ENCODE measurements around the gene CRY1. TPM values are rescaled to one million over a fixed set of nuclear protein-coding genes. Genes with fewer than 3 reads are reported as not detected.
"Not testable (repeated sequence)": the region's sequence is repeated elsewhere in the genome, so short reads cannot be mapped to it uniquely, and the experiment has no call there.

CRY1 gene
- total RNA-seq, 2 donors from 2014 or later = 17.4 to 31.0 TPM

DNA sequence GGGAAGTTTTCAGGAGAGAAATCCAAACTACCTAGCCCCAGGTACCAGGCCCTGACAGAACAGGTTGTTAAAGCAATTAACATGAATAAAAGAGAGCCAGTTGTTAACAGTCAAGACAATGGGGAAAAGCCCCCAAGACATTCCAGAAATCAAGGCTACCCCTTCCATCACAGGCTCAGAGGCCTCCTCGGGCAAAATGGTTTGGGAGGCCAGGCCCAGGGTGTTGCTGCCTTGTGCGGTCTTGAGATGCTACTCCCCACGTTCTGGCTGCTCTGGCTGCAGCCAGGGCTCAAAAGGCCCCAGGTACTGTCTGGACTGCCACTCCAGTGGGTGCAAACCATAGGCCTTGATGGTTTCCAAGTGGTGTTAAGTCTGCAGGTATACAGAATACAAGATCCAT, 7.0 kb downstream of the CRY1 start:
- intact Hi-C loops (cut with DNase I) = no loop called here
- DNase-seq (ENCODE audit: low spot score) = no peak

DNA sequence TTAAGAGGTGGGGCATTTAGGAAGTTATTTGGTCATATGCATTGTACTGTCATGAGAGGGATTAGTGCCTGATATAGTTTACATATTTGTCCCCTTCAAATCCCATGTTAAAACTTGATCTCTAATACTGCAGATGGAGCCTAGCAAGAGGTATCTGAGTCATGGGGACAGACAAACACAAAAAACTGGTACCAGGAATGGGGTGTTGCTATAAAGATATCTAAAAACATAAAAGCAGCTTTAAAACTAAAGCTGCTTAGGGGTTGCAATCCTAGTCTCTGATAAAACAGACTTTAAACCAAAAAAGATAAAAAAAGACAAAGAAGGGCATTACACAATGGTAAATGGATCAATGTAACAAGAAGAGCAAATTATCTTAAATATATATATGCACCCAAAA, 11.6 kb downstream of the CRY1 start:
- intact Hi-C loops (cut with DNase I) = no loop called here
- DNase-seq (ENCODE audit: low spot score) = no peak

- no peak for DNase-seq (ENCODE audit: low spot score)
- intact Hi-C loops (cut with DNase I) = no loop called here
Observed at GRCh38 chr12:107080299-107080698, 13.1 kb downstream of the CRY1 start.

DNA sequence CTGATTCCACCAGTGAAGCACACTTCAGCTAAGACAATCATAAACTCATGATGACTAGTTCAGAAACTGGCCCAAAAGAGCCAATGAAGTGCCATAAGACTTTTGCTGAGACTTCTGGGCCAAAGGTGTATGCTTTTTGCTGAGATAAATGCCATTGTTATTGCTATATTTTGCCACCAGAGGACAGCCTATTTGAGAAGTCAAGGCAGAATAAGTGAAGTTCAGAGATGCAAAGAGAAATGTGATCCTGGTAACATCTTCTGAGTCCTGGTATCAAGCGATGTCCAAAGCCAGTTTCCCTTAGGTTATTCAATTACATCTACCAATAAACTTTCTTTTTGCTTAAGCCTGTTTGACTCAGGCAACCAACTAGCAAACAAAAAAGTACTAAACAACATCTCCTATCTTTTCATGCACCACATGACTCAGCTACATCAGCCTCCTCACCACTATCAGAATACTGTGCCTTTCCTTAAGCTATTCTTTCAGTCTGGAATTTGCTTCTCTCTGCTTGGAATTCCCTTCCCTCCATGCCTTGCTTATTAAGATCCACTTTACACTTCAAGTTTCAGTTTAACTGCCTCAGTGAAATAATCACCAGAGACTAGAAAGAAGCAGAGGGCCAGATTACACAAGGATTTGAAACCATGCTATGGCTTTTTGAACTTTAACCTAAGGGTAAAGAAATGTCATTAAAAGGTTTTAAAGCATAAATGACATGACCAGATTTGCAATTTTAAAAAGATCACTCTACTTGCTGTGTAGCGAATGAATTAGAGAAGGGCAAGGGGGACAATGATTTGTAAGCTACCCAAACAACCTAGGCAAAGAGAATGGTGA, 14.0 kb downstream of the CRY1 start:
- intact Hi-C loops (cut with DNase I) = no loop called here
- no peak for DNase-seq (ENCODE audit: low spot score)

DNA sequence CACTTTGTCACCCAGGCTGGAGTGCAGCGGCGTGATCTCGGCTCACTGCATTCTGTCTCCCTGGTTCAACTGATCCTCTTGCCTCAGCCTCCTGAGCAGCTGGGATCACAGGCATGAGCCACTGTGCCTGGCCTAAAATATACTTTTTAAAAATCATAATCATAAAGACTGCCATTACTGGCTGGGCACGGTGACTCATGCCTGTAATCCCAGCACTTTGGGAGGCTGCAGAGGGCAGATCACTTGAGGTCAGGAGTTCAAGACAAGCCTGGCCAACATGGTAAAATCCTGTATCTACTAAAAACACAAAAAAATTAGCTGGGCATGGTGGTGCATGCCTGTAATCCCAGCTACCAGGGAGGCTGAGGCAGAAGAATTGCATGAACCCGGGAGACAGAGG, 20.1 kb downstream of the CRY1 start:
- DNase-seq (ENCODE audit: low spot score); intact Hi-C loops (cut with DNase I): not testable (repeated sequence)

DNA sequence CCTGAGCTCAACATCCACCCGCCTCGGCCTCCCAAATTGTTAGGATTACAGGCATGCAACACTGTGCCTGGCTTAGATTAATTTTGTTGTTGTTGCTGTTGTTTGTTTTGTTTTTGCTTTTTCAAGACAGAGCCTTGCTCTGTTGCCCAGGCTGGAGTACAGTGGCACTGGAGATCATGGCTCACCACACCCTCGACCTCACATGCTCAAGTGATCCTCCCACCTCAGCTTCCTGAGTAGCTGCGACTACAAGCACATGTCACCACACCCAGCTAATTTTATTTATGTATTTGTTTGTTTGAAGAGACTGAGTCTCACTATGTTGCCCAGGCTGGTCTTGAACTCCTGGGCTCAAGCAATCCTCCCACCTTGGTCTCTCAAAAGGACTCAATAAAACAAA, 26.7 kb downstream of the CRY1 start:
- DNase-seq (ENCODE audit: low spot score) = no peak
- intact Hi-C loops (cut with DNase I) = no loop called here

DNA sequence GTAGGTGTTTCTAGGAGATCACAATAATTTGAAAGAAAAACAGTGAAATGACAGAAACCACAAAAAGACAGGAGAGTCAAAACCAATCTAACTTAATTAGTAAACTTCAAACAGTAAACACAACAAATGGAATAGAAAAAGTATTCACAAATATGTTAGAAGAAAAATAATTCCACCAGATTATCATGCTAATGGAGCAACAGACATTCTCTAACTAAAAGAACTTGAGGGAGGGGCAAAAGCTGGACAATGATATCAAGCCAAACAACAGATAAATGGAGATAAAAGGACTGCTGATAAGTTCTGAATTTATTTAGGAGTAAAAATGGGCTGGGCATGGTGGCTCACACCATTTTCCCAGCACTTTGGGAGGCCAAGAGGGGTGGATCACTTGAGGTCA, 28.7 kb downstream of the CRY1 start:
- DNase-seq (ENCODE audit: low spot score) = no peak
- intact Hi-C loops (cut with DNase I) = no loop called here

DNA sequence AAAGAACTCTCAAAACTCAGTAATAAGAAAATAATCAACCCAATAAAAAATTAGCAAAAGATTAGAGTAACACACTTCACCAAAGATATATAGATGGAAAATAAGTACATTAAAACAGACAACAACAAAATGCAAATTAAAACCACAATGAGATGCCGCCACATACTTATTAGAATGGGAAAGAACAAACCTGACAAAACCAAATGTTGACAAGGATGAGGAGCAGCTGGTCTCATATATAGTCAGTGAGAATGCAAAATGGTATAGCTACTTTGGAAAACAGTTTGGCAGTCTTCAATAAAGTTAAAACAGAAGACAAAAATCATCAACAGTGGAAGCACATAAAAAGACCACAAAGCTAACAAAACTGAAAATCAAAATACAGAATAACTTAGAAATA, 29.1 kb downstream of the CRY1 start:
- intact Hi-C loops (cut with DNase I) = no loop called here
- no peak for DNase-seq (ENCODE audit: low spot score)

DNA sequence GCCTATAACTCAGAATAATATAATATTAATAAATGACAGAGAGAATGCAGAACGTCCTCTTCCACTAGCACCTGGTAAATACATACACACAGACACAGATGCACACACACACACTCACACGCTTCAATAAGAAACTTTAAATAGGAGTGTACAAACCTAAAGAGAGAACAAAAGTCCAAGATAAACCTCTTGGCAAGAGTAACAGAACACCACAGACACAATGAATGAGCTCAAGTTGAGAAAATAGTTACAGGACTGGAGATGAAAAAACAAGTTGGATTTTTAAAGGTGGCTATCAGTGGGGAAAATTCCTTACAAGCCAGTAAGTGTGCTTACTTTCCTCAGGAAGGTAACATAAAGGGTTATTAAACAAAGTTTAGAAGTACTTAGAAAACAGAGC, 35.2 kb downstream of the CRY1 start:
- intact Hi-C loops (cut with DNase I) = no loop called here
- no peak for DNase-seq (ENCODE audit: low spot score)

GRCh38 chr12:107057071-107057834, 36.1 kb downstream of the CRY1 start:
- intact Hi-C loops (cut with DNase I) = no loop called here
- DNase-seq (ENCODE audit: low spot score) = no peak

GRCh38 chr12:107053709-107054108, 39.6 kb downstream of the CRY1 start:
- intact Hi-C loops (cut with DNase I) = no loop called here
- DNase-seq (ENCODE audit: low spot score) = no peak

DNA sequence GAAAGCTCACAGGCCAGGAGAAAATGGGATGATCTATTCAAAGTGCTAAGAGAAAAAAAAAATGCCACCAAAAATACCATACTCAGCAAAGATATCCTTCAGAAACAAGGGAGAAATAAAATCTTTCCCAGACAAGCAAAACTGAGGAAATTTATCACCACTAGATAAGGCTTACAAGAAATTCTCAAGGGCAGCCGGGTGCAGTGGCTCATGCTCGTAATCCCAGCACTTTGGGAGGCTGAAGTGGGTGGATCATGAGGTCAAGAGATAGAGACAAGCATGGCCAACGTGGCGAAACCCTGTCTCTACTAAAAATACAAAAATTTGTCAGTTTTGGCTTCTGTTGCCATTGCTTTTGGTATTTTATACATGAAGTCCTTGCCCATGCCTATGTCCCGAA, 48.2 kb downstream of the CRY1 start:
- DNase-seq (ENCODE audit: low spot score) = no peak
- intact Hi-C loops (cut with DNase I) = no loop called here

DNA sequence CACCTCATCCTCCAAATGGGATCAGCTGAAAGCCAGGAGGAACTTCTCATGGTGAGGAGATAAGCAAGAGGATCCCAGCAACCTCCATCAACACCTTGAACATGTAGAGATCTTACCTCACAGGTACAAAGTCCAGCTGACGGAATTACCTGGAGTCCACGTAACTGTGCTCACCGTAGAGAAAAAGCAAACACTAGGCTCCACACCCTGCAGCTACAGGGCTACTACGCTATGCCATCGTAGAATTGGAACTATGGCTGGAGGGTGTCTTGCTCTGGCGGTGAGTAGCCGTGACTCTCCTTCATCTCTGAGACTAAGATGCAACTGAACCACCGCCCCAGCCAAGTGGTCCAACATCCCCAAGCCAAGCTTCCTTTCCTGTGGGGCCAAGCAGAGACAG, 50.5 kb downstream of the CRY1 start:
- no peak for DNase-seq (ENCODE audit: low spot score)
- intact Hi-C loops (cut with DNase I) = loop anchor here in 1 of 2 donors (5.0 kb wide), 1 partner anchor 1144 kb away; no protein-coding TSS in a partner anchor

- intact Hi-C loops (cut with DNase I) = no loop called here
- no peak for DNase-seq (ENCODE audit: low spot score)
Observed at GRCh38 chr12:107035733-107036132, 57.6 kb downstream of the CRY1 start.

GRCh38 chr12:107033758-107034739, 59.3 kb downstream of the CRY1 start:
- intact Hi-C loops (cut with DNase I) = no loop called here
- DNase-seq (ENCODE audit: low spot score) = no peak

DNA sequence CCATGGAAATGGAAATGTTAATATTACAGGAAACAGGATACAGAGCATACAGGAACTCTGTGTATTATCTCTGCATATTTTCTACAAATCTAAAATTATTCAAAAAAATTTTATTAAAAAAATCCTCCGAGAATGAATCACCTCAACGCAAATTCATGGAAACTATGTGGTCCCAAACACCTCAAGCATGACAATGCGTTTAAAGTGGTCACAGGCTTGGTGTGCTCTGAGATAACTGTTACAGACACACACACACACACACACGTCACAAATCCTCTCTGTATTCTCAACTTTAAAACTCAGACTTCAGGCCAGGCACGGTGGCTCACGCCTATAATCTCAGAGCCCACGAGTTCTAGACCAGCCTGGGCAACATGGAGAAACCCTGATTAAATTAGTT, 61.1 kb downstream of the CRY1 start:
- intact Hi-C loops (cut with DNase I) = no loop called here
- DNase-seq (ENCODE audit: low spot score) = no peak

- intact Hi-C loops (cut with DNase I) = no loop called here
- no peak for DNase-seq (ENCODE audit: low spot score)
Observed at GRCh38 chr12:107031061-107031460, 62.3 kb downstream of the CRY1 start.

DNA sequence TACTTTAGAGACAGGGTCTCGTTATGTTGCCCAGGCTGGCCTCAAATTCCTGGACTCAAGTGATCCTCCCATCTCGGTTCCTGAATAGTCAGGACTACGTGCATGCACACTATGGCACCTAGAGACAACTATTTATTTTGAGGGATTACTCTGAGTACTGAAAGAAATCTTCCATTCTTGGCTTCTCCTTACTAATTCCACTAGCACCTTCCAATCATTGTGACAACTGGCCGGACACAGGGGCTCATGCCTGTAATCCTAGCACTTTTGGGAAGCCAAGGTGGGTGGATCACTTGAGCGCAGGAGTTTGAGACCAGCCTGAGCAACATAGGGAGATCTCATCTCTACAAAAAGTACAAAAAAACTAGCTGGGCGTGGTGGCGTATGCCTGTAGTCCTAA, 64.3 kb downstream of the CRY1 start:
- DNase-seq (ENCODE audit: low spot score) = no peak
- intact Hi-C loops (cut with DNase I) = loop anchor here in 1 of 2 donors (5.0 kb wide), 1 partner anchor 42 kb away; the partner anchor contains the start of gene MTERF2

DNA sequence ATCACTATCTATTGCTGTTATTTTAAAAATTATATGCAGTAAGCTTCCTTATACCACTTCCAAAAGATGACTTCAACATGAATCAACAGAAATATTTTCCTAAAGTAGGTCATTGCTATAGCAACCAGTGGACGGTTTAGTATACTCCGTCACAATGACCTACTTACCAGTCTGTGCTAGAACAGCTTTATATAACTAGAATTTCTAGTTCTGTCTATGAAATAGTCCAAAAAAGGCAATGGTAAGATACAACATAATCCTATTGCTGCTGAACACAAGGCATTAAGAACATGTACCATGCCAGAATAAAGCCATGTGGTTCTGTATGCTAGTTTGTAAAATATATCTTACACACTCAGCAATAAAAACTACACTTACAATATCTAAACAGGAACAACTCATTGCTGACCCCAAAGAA, 65.7 kb downstream of the CRY1 start:
- DNase-seq (ENCODE audit: low spot score) = no peak
- intact Hi-C loops (cut with DNase I) = loop anchor here in 1 of 2 donors (5.0 kb wide), 1 partner anchor 40 kb away; the partner anchor contains the start of gene MTERF2

Measured in posterior vena cava (tissue), 2 donors.